PC-9 (cell line): ENCODE data around the gene LTO1. TPM values are rescaled to one million over a fixed set of nuclear protein-coding genes. Genes with fewer than 3 reads are reported as not detected.

ENCODE experiments used
- BruUV-seq: library from RNA; stranded (reverse); fragments of 400-500 nt; replicated peaks from 2 replicates; lab custom pipeline; 2021; lab: Mats Ljungman, UMichigan
- CTCF ChIA-PET: fragments of 300-600 bp; sonication (Branson Sonifier 250); formaldehyde crosslinking; loops from one replicate; lab custom pipeline; 2022; ENCODE audit warnings: antibody characterized with exemption; lab: Charles Lee
- POLR2A ChIA-PET: fragments of 300-600 bp; sonication (Branson Sonifier 250); formaldehyde crosslinking; loops from one replicate; lab custom pipeline; 2022; ENCODE audit warnings: antibody characterized with exemption; ENCODE audit not compliant: unreplicated experiment; lab: Charles Lee
- DNase-seq, 2 experiments: peaks; one replicate each; pipeline versions ENCODE4 v3.0.0 to v3.0.0-alpha.2; 2015 to 2022; ENCODE audit warnings: mixed read lengths in 1 of 2
- H2AFZ ChIP-seq: fragments of 200-600 bp; sonication (generic); 2 replicates; pipeline ENCODE4 v1.8.1; 2017; ENCODE audit warnings: antibody characterized with exemption
- H3F3A ChIP-seq: fragments of 200-600 bp; sonication (generic); 2 replicates; pipeline ENCODE4 v1.8.1; 2017; ENCODE audit warnings: antibody characterized with exemption, mild to moderate bottlenecking, low read depth; ENCODE audit not compliant: insufficient read depth
- H3K27ac ChIP-seq: fragments of 200-600 bp; sonication (generic); 2 replicates; pipeline ENCODE4 v1.6.1; 2016; ENCODE audit warnings: mixed run types
- H3K27me3 ChIP-seq: fragments of 200-600 bp; sonication (generic); 2 replicates; pipeline ENCODE4 v1.6.1; 2016; ENCODE audit warnings: low read depth, mixed run types; ENCODE audit not compliant: insufficient read depth
- H3K36me3 ChIP-seq: fragments of 200-600 bp; sonication (generic); 2 replicates; pipeline ENCODE4 v1.6.1; 2016; ENCODE audit warnings: low read depth, mixed run types
- H3K4me1 ChIP-seq: fragments of 200-600 bp; sonication (generic); replicated peaks from 2 replicates; pipeline ENCODE4 v1.6.1; 2016; ENCODE audit warnings: mixed run types; ENCODE audit not compliant: insufficient read depth
- H3K4me2 ChIP-seq: fragments of 200-600 bp; sonication (generic); 2 replicates; pipeline ENCODE4 v1.6.1; 2017; ENCODE audit warnings: mixed run types
- H3K4me3 ChIP-seq: fragments of 200-600 bp; sonication (generic); 2 replicates; pipeline ENCODE4 v1.6.1; 2016; ENCODE audit warnings: mixed run types
- H3K79me2 ChIP-seq: fragments of 200-600 bp; sonication (generic); 2 replicates; pipeline ENCODE4 v1.6.1; 2017; ENCODE audit warnings: low read depth, mixed run types
- H3K9me2 ChIP-seq: fragments of 200-600 bp; sonication (generic); 2 replicates; pipeline ENCODE4 v1.8.1; 2017; ENCODE audit warnings: mild to moderate bottlenecking; ENCODE audit not compliant: insufficient read depth
- H3K9me3 ChIP-seq: fragments of 200-600 bp; sonication (generic); 2 replicates; pipeline ENCODE4 v1.8.1; 2016; ENCODE audit warnings: low read depth; ENCODE audit not compliant: insufficient read depth
- H4K20me1 ChIP-seq: fragments of 200-600 bp; sonication (generic); 2 replicates; pipeline ENCODE4 v1.8.1; 2017; ENCODE audit not compliant: insufficient read depth
- EZH2 ChIP-seq: fragments of 200-600 bp; sonication (generic); IDR thresholded peaks from 2 replicates; pipeline ENCODE4 v1.8.0; 2017; ENCODE audit warnings: antibody characterized with exemption, low read depth
- intact Hi-C: fragments of 100-400 bp; cut with micrococcal nuclease; formaldehyde crosslinking; loops from one replicate; pipeline ENCODE4 v1.10.0; 2022; ENCODE audit not compliant: unreplicated experiment
- total RNA-seq: library from RNA; stranded (reverse); gene quantifications from 2 replicates; pipeline ENCODE4 v1.2.3, GENCODE V29; 2021
- TF ChIP-seq, protein P1 (sequence below): fragments of 200-600 bp; sonication (generic); conservative IDR thresholded peaks from 2 replicates; pipeline ENCODE4 v1.6.1; 2017; ENCODE audit warnings: mixed run types, antibody characterized with exemption, mild to moderate bottlenecking, moderate library complexity

The LTO1 gene
- total RNA-seq, 1 experiment from 2014 or later = 41.1 TPM

- peak overlapping the region; percentile 65 for H3K27ac ChIP-seq
- peak overlapping the region; percentile 41 for H2AFZ ChIP-seq
- peaks cover 26% of the 10 kb centered on the region for H3F3A ChIP-seq
- H4K20me1 ChIP-seq = no peaks in the 10 kb centered on the region
- no peaks in the 10 kb centered on the region for H3K79me2 ChIP-seq
- no peaks in the 10 kb centered on the region for H3K27me3 ChIP-seq
- DNase-seq = peak; percentile 86 to 88
- ChIA-PET CTCF (interaction anchor here (0.6 to 0.7 kb wide), 4 partner anchors 214 to 784 kb away, joined by 3 to 20 read pairs (median 4); no protein-coding TSS in a partner anchor), POLR2A (no interaction called here)
- H3K4me1 ChIP-seq = peaks cover 45% of the 10 kb centered on the region
- H3K9me3 ChIP-seq = no peaks in the 10 kb centered on the region
- no TSS peak for BruUV-seq
- H3K4me2 ChIP-seq = peak overlapping the region; percentile 59
- H3K9me2 ChIP-seq = no peaks in the 10 kb centered on the region
- H3K4me3 ChIP-seq = peak overlapping the region; percentile 16; the same call in 1 of the 2 replicates
- intact Hi-C loops = loop anchor here (2.0 to 5.0 kb wide), 3 partner anchors 14 to 492 kb away; no protein-coding TSS in a partner anchor
- TF ChIP-seq EZH2 = no peak
- TF ChIP-seq, protein P1, sequence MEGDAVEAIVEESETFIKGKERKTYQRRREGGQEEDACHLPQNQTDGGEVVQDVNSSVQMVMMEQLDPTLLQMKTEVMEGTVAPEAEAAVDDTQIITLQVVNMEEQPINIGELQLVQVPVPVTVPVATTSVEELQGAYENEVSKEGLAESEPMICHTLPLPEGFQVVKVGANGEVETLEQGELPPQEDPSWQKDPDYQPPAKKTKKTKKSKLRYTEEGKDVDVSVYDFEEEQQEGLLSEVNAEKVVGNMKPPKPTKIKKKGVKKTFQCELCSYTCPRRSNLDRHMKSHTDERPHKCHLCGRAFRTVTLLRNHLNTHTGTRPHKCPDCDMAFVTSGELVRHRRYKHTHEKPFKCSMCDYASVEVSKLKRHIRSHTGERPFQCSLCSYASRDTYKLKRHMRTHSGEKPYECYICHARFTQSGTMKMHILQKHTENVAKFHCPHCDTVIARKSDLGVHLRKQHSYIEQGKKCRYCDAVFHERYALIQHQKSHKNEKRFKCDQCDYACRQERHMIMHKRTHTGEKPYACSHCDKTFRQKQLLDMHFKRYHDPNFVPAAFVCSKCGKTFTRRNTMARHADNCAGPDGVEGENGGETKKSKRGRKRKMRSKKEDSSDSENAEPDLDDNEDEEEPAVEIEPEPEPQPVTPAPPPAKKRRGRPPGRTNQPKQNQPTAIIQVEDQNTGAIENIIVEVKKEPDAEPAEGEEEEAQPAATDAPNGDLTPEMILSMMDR = no peak
- H3K36me3 ChIP-seq = no peaks in the 10 kb centered on the region
Observed at GRCh38 chr11:69700278-69701140, 25.4 kb upstream of the LTO1 start.

DNA sequence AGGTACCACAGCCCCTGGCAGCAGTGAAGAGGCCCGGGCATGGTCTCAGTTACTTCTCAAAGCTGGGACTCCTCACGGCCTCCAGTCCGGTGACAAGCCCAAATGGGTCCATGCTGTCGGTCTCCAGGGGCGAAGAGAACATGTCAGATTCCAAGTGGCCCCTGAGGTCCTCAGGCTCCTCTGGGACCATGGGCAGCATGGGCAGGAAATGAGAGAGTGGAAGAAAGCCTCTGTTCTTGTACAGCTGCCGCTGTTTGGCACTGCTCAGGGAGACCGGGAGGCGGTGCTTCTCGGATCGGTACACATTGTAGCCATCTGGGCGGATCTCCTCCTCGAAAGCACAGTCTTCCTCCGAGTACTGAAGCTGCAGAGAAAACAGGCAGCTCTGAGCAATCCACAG is 24.1 kb upstream of the LTO1 start:
- intact Hi-C loops = no loop called here
- ChIA-PET CTCF (interaction anchor here (0.6 kb wide), 1 partner anchor 212 kb away, joined by 4 read pairs; no protein-coding TSS in a partner anchor), POLR2A (no interaction called here)
- DNase-seq = no peak
- TF ChIP-seq, protein P1 = no peak
- Histone ChIP-seq H3K4me3 (no peak overlapping the region), H3K9me3 (no peaks in the 10 kb centered on the region), H3K27me3 (no peaks in the 10 kb centered on the region), H4K20me1 (no peaks in the 10 kb centered on the region), H3K36me3 (no peaks in the 10 kb centered on the region), H3K4me2 (no peak overlapping the region), H3K4me1 (peaks cover 49% of the 10 kb centered on the region), H2AFZ (no peak overlapping the region), H3F3A (peaks cover 26% of the 10 kb centered on the region), H3K9me2 (no peaks in the 10 kb centered on the region), H3K79me2 (no peaks in the 10 kb centered on the region), H3K27ac (no peak overlapping the region)
- no TSS peak for BruUV-seq

DNA sequence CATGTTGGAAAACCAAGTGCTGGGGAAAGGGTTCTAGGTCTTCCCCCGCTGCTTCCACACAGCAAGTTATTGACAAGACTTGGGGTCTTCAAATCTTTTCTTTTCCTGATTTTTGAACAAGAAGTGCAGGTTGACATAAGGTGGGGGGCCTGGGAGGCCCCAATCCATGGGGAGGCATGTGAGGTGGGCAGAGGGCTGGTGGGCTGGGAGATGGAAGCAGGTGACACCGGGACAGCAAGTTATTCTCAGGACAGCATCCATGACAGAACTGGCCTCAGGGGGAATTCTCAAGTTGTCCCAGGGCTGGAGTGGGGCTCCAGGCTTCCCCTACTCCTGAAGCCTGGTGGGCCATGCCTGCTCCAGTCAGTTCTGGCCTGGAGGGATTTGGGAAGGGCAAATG is 23.2 kb upstream of the LTO1 start:
- intact Hi-C loops = no loop called here
- TF ChIP-seq EZH2 = no peak
- TF ChIP-seq, protein P1 = no peak
- Histone ChIP-seq H3K36me3 (no peaks in the 10 kb centered on the region), H3K9me2 (no peaks in the 10 kb centered on the region), H3K4me1 (peaks cover 45% of the 10 kb centered on the region), H3K4me3 (no peak overlapping the region), H3K4me2 (no peak overlapping the region), H3K79me2 (no peaks in the 10 kb centered on the region), H2AFZ (no peak overlapping the region), H4K20me1 (no peaks in the 10 kb centered on the region), H3K27ac (no peak overlapping the region), H3F3A (peaks cover 26% of the 10 kb centered on the region), H3K27me3 (no peaks in the 10 kb centered on the region), H3K9me3 (no peaks in the 10 kb centered on the region)
- no TSS peak for BruUV-seq
- ChIA-PET CTCF (interaction anchor here (0.7 kb wide), 1 partner anchor 265 kb away, joined by 3 read pairs; no protein-coding TSS in a partner anchor), POLR2A (no interaction called here)
- DNase-seq = peak in 1 of 2 experiments; percentile 22
